ENCODE measurements around the gene GPC3.

Gene GPC3

DNA sequence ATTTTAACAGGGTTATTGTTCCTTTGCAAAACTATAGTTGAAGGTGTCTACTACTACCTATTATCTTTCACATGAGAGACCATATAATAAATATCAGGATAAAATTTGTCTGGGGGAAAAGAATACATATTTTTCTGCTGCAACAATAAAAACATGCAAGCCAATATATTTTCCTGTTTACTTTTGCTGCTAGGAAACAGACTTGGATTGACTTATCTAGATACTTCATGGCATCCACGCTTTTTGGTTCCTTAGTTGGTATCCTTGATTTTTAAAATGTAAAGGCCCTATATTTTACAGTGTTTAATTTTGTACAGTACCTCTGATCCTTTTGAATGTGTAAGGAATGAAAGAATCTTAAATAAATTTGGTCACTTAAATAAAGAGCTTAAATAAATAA lies 150.6 kb downstream of the GPC3 start:
- H3K27ac ChIP-seq = no peak overlapping the region
- TF ChIP-seq ZFX (IDR thresholded peaks at IDR 0.05; ENCODE audit: borderline replicate concordance) (no peak), CTCF (IDR thresholded peaks at IDR 0.05) (no peak)

GRCh38 chrX:133819546-133819945 lies 165.8 kb downstream of the GPC3 start:
- no peak overlapping the region for H3K27ac ChIP-seq
- TF ChIP-seq ZFX (IDR thresholded peaks at IDR 0.05; ENCODE audit: borderline replicate concordance) = no peak
- TF ChIP-seq CTCF (IDR thresholded peaks at IDR 0.05) = no peak

- TF ChIP-seq ZFX (IDR thresholded peaks at IDR 0.05; ENCODE audit: borderline replicate concordance) (no peak), CTCF (IDR thresholded peaks at IDR 0.05) (no peak)
- H3K27ac ChIP-seq = no peak overlapping the region
Observed at GRCh38 chrX:133818019-133818418, 167.4 kb downstream of the GPC3 start.

- no peak overlapping the region for H3K27ac ChIP-seq
- TF ChIP-seq CTCF (IDR thresholded peaks at IDR 0.05) (no peak), ZFX (IDR thresholded peaks at IDR 0.05; ENCODE audit: borderline replicate concordance) (no peak)
Observed at GRCh38 chrX:133815496-133815895, 169.9 kb downstream of the GPC3 start.

GRCh38 chrX:133813971-133814370 lies 171.4 kb downstream of the GPC3 start:
- no peak for TF ChIP-seq ZFX (IDR thresholded peaks at IDR 0.05; ENCODE audit: borderline replicate concordance)
- no peak for TF ChIP-seq CTCF (IDR thresholded peaks at IDR 0.05)
- H3K27ac ChIP-seq = no peak overlapping the region

GRCh38 chrX:133812402-133812801 lies 173.0 kb downstream of the GPC3 start:
- H3K27ac ChIP-seq = no peak overlapping the region
- TF ChIP-seq ZFX (IDR thresholded peaks at IDR 0.05; ENCODE audit: borderline replicate concordance) (no peak), CTCF (IDR thresholded peaks at IDR 0.05) (no peak)

- no peak overlapping the region for H3K27ac ChIP-seq
- TF ChIP-seq CTCF (IDR thresholded peaks at IDR 0.05) (no peak), ZFX (IDR thresholded peaks at IDR 0.05; ENCODE audit: borderline replicate concordance) (no peak)
Observed at GRCh38 chrX:133810925-133811324, 174.5 kb downstream of the GPC3 start.
